ENCODE data around the gene CXCL3.

GRCh38 chr4:74063859-74064258 lies 25.4 kb upstream of the CXCL3 start:
- TF ChIP-seq CTCF (conservative IDR thresholded peaks at IDR 0.05) (no peak), ZFX (IDR thresholded peaks at IDR 0.05) (no peak)
